Measurements from ENCODE around the gene ZDHHC14. TPM values are rescaled to one million over a fixed set of nuclear protein-coding genes. Genes with fewer than 3 reads are reported as not detected.

The ZDHHC14 gene
- total RNA-seq, 2 donors from 2014 or later: 10.2 to 10.6 TPM

- no peaks in the 10 kb centered on the region for H3K27me3 ChIP-seq
- no peak overlapping the region for H3K27ac ChIP-seq
- H3K4me3 ChIP-seq: no peak overlapping the region
- H3K4me1 ChIP-seq: no peaks in the 10 kb centered on the region
- H3K9me3 ChIP-seq: no peaks in the 10 kb centered on the region
- TF ChIP-seq CTCF (IDR thresholded peaks at IDR 0.05) (no peak), POLR2A (IDR thresholded peaks at IDR 0.05) (no peak)
- intact Hi-C loops (cut with DNase I): no loop called here
- H3K36me3 ChIP-seq (replicated peaks in 1 of 2; ENCODE audit: insufficient read depth in 1 of 2, low read depth in 2 of 2): no peaks in the 10 kb centered on the region
- no peak for DNase-seq
- WGBS, 2 donors: 98 to 100% methylated on average over 3 of the region's 3 CpGs
- ATAC-seq: no peak
Measured at GRCh38 chr6:157661652-157662051, 280.7 kb downstream of the ZDHHC14 start.

GRCh38 chr6:157663261-157663660, 282.3 kb downstream of the ZDHHC14 start:
- no peaks in the 10 kb centered on the region for H3K36me3 ChIP-seq (replicated peaks in 1 of 2; ENCODE audit: insufficient read depth in 1 of 2, low read depth in 2 of 2)
- DNase-seq: no peak
- intact Hi-C loops (cut with DNase I): no loop called here
- no peaks in the 10 kb centered on the region for H3K4me1 ChIP-seq
- TF ChIP-seq CTCF (IDR thresholded peaks at IDR 0.05) (no peak), POLR2A (IDR thresholded peaks at IDR 0.05) (no peak)
- ATAC-seq: no peak
- no peak overlapping the region for H3K4me3 ChIP-seq
- 92 to 94% methylated on average over 2 to 5 of the region's 5 CpGs for WGBS, 2 donors
- H3K9me3 ChIP-seq: no peaks in the 10 kb centered on the region
- no peak overlapping the region for H3K27ac ChIP-seq
- H3K27me3 ChIP-seq: no peaks in the 10 kb centered on the region

GRCh38 chr6:157665180-157665579, 284.2 kb downstream of the ZDHHC14 start:
- intact Hi-C loops (cut with DNase I): loop anchor here (5.0 kb wide), 1 partner anchor 348 kb away; no protein-coding TSS in a partner anchor
- Histone ChIP-seq H3K4me1 (no peaks in the 10 kb centered on the region), H3K9me3 (no peaks in the 10 kb centered on the region), H3K27ac (no peak overlapping the region), H3K27me3 (no peaks in the 10 kb centered on the region), H3K36me3 (replicated peaks in 1 of 2; ENCODE audit: insufficient read depth in 1 of 2, low read depth in 2 of 2) (no peaks in the 10 kb centered on the region), H3K4me3 (no peak overlapping the region)
- ATAC-seq (no peak), DNase-seq (no peak)
- TF ChIP-seq CTCF (IDR thresholded peaks at IDR 0.05): no peak
- no peak for TF ChIP-seq POLR2A (IDR thresholded peaks at IDR 0.05)
- 70 to 77% methylated on average over 3 of the region's 3 CpGs for WGBS, 2 donors

GRCh38 chr6:157666729-157667128, 285.7 kb downstream of the ZDHHC14 start:
- Histone ChIP-seq H3K36me3 (replicated peaks in 1 of 2; ENCODE audit: insufficient read depth in 1 of 2, low read depth in 2 of 2) (no peaks in the 10 kb centered on the region), H3K27me3 (no peaks in the 10 kb centered on the region), H3K27ac (no peak overlapping the region), H3K4me3 (no peak overlapping the region), H3K4me1 (no peaks in the 10 kb centered on the region), H3K9me3 (no peaks in the 10 kb centered on the region)
- ATAC-seq: no peak
- DNase-seq: no peak
- intact Hi-C loops (cut with DNase I): loop anchor here (5.0 kb wide), 1 partner anchor 349 kb away; no protein-coding TSS in a partner anchor
- no peak for TF ChIP-seq CTCF (IDR thresholded peaks at IDR 0.05)
- TF ChIP-seq POLR2A (IDR thresholded peaks at IDR 0.05): no peak
- WGBS, 2 donors: 82 to 84% methylated on average over 3 of the region's 3 CpGs

Measured in body of pancreas (tissue), 4 donors.